H1 (cell line): Measurements from ENCODE around the gene SIGLEC6. TPM values are rescaled to one million over a fixed set of nuclear protein-coding genes. Genes with fewer than 3 reads are reported as not detected.

Experiments
- CTCF ChIA-PET: fragments of 300-600 bp; sonication (Branson Sonifier 250); formaldehyde crosslinking; loops from one replicate; lab custom pipeline; 2021; ENCODE audit not compliant: partially characterized antibody; lab: Charles Lee
- POLR2A ChIA-PET: fragments of 300-600 bp; sonication (Branson Sonifier 250); formaldehyde crosslinking; loops from one replicate; lab custom pipeline; 2021; ENCODE audit warnings: inconsistent platforms; ENCODE audit not compliant: partially characterized antibody; lab: Charles Lee
- DNase-seq, 2 experiments: peaks; one replicate each; pipeline versions ENCODE4 v3.0.0 to v3.0.0-alpha.2; 2010 to 2022; ENCODE audit warnings: low spot score in 2 of 2, low read depth in 1 of 2, mixed read lengths in 1 of 2
- FAIRE-seq: peaks from 2 replicates; lab custom pipeline; 2011; peaks lifted over from hg19 to GRCh38; lab: Jason Lieb, UNC
- H2AFZ ChIP-seq: 2 replicates; pipeline ENCODE4 v1.8.1; 2012; ENCODE audit warnings: low read length, inconsistent platforms
- H2AK5ac ChIP-seq: 2 replicates; pipeline ENCODE4 v1.6.1; 2013; ENCODE audit warnings: low read depth, low read length
- H2BK120ac ChIP-seq: replicated peaks from 2 replicates; pipeline ENCODE3; 2013; ENCODE audit warnings: low read depth, low read length, inconsistent platforms
- H2BK12ac ChIP-seq: 2 replicates; pipeline ENCODE4 v1.6.1; 2013; ENCODE audit warnings: low read depth, low read length
- H2BK15ac ChIP-seq: 2 replicates; pipeline ENCODE4 v1.6.1; 2013; ENCODE audit warnings: low read length
- H2BK20ac ChIP-seq: 2 replicates; pipeline ENCODE4 v1.6.1; 2013; ENCODE audit warnings: low read length
- H2BK5ac ChIP-seq: 2 replicates; pipeline ENCODE4 v1.6.1; 2013; ENCODE audit warnings: low read depth, low read length
- H3K14ac ChIP-seq: 2 replicates; pipeline ENCODE4 v1.6.1; 2013; ENCODE audit warnings: inconsistent platforms; ENCODE audit not compliant: insufficient read length
- H3K18ac ChIP-seq: 2 replicates; pipeline ENCODE4 v1.6.1; 2013; ENCODE audit warnings: low read length; ENCODE audit errors: extremely low read depth
- H3K23ac ChIP-seq: 2 replicates; pipeline ENCODE4 v1.6.1; 2013; ENCODE audit warnings: inconsistent platforms; ENCODE audit not compliant: insufficient read length
- H3K23me2 ChIP-seq: 2 replicates; pipeline ENCODE4 v1.6.1; 2013; ENCODE audit warnings: low read depth, low read length
- H3K27ac ChIP-seq: 2 replicates; pipeline ENCODE4 v1.6.1; 2011; ENCODE audit warnings: low read depth, low read length, inconsistent platforms
- H3K27me3 ChIP-seq, 4 experiments: replicated peaks in 1 of 4; 1 replicate in 1 of 4; 2 replicates in 3 of 4; pipeline versions ENCODE4 v1.6.1 to v1.8.1; 2011 to 2013; ENCODE audit warnings: low read length in 3 of 4, mild to moderate bottlenecking in 3 of 4, inconsistent platforms in 2 of 4, mixed read lengths in 2 of 4, moderate library complexity in 1 of 4; ENCODE audit not compliant: control insufficient read depth in 3 of 4, insufficient read depth in 3 of 4; ENCODE audit errors: extremely low read depth in 1 of 4
- H3K36me3 ChIP-seq, 4 experiments: 2 replicates each; pipeline versions ENCODE4 v1.6.1 to v1.8.1; 2011 to 2013; ENCODE audit warnings: mild to moderate bottlenecking in 4 of 4, low read length in 3 of 4, moderate library complexity in 2 of 4, control low read depth in 1 of 4, inconsistent platforms in 1 of 4; ENCODE audit not compliant: insufficient read depth in 4 of 4, control insufficient read depth in 2 of 4
- H3K4ac ChIP-seq: replicated peaks from 2 replicates; pipeline ENCODE3; 2013; ENCODE audit warnings: low read length, low read depth, mixed read lengths, inconsistent platforms; ENCODE audit not compliant: insufficient read length
- H3K4me1 ChIP-seq, 4 experiments: replicated peaks in 1 of 4; 1 replicate in 1 of 4; 2 replicates in 3 of 4; pipeline versions ENCODE4 v1.6.1 to v1.8.1; 2011 to 2013; ENCODE audit warnings: low read length in 3 of 4, inconsistent platforms in 2 of 4, mixed read lengths in 1 of 4; ENCODE audit not compliant: insufficient read depth in 4 of 4, control insufficient read depth in 3 of 4
- H3K4me2 ChIP-seq, 2 experiments: 2 replicates each; pipeline versions ENCODE4 v1.6.1 to v1.8.1; 2011 to 2013; ENCODE audit warnings: low read depth in 2 of 2, low read length in 2 of 2, control low read depth in 1 of 2, inconsistent platforms in 1 of 2, mild to moderate bottlenecking in 1 of 2; ENCODE audit not compliant: insufficient read depth in 1 of 2
- H3K4me3 ChIP-seq, 4 experiments: fragments of 200-600, 300-600 bp in 1 of 4; sonication (generic), shearing (Covaris generic), sonication (Bioruptor Twin) in 1 of 4; 2 replicates each; pipeline versions ENCODE4 v1.5.1 to v1.8.1; 2011 to 2016; ENCODE audit warnings: low read length in 4 of 4, low read depth in 3 of 4, control low read depth in 2 of 4, inconsistent platforms in 2 of 4, mild to moderate bottlenecking in 2 of 4, mixed read lengths in 1 of 4, moderate library complexity in 1 of 4; ENCODE audit not compliant: insufficient read depth in 2 of 4; ENCODE audit errors: extremely low read depth in 1 of 4
- H3K56ac ChIP-seq: replicated peaks from 2 replicates; pipeline ENCODE3; 2013; ENCODE audit warnings: low read depth, mild to moderate bottlenecking, mixed read lengths, low read length, inconsistent platforms; ENCODE audit not compliant: insufficient read length
- H3K79me1 ChIP-seq: 2 replicates; pipeline ENCODE4 v1.6.1; 2013; ENCODE audit warnings: low read depth, low read length, control low read depth
- H3K79me2 ChIP-seq, 2 experiments: 2 replicates each; pipeline versions ENCODE4 v1.6.1 to v1.8.1; 2012 to 2013; ENCODE audit warnings: low read length in 2 of 2, mild to moderate bottlenecking in 2 of 2, inconsistent platforms in 1 of 2; ENCODE audit not compliant: insufficient read depth in 2 of 2, control insufficient read depth in 1 of 2
- H3K9ac ChIP-seq, 4 experiments: replicated peaks in 1 of 4; 1 replicate in 1 of 4; 2 replicates in 3 of 4; pipeline versions ENCODE4 v1.6.1 to v1.8.1; 2011 to 2013; ENCODE audit warnings: low read depth in 3 of 4, low read length in 3 of 4, control low read depth in 2 of 4, mild to moderate bottlenecking in 2 of 4, moderate library complexity in 2 of 4, inconsistent platforms in 1 of 4; ENCODE audit errors: extremely low read depth in 1 of 4
- H3K9me3 ChIP-seq, 2 experiments: 2 replicates each; pipeline versions ENCODE4 v1.6.1 to v1.8.1; 2012 to 2013; ENCODE audit warnings: mild to moderate bottlenecking in 2 of 2, moderate library complexity in 2 of 2, control low read depth in 1 of 2, inconsistent platforms in 1 of 2, low read depth in 1 of 2, low read length in 1 of 2, mixed read lengths in 1 of 2; ENCODE audit not compliant: insufficient read depth in 2 of 2
- H4K20me1 ChIP-seq, 2 experiments: replicated peaks in 1 of 2; 2 replicates each; pipeline versions ENCODE3 to v1.8.1; 2011 to 2013; ENCODE audit warnings: inconsistent platforms in 2 of 2, low read length in 2 of 2, mild to moderate bottlenecking in 1 of 2; ENCODE audit not compliant: insufficient read depth in 2 of 2, control insufficient read depth in 1 of 2
- H4K5ac ChIP-seq: 2 replicates; pipeline ENCODE4 v1.6.1; 2013; ENCODE audit warnings: low read length, low read depth, mixed read lengths, inconsistent platforms; ENCODE audit not compliant: insufficient read length
- H4K8ac ChIP-seq: 2 replicates; pipeline ENCODE4 v1.8.0; 2013; ENCODE audit warnings: mild to moderate bottlenecking, moderate library complexity, low read length, inconsistent platforms; ENCODE audit not compliant: insufficient read depth; ENCODE audit errors: extremely low read depth
- H4K91ac ChIP-seq: replicated peaks from 2 replicates; pipeline ENCODE3; 2013; ENCODE audit warnings: low read length, mixed read lengths, inconsistent platforms; ENCODE audit not compliant: insufficient read length
- CEBPB ChIP-seq: IDR thresholded peaks from 2 replicates; pipeline ENCODE4 v1.6.1; 2012; ENCODE audit warnings: low read depth, low read length
- GABPA ChIP-seq: IDR thresholded peaks from 2 replicates; pipeline ENCODE4 v1.6.1; 2011; ENCODE audit warnings: mild to moderate bottlenecking, low read length, moderate library complexity, borderline replicate concordance; ENCODE audit not compliant: insufficient read depth
- JUN ChIP-seq: IDR thresholded peaks from 2 replicates; pipeline ENCODE4 v1.6.1; 2011; ENCODE audit warnings: low read depth, mild to moderate bottlenecking, improper control_type of control experiment, low read length
- RAD21 ChIP-seq, 2 experiments: IDR thresholded peaks in 1 of 2; conservative IDR thresholded peaks in 1 of 2; 2 replicates each; pipeline ENCODE4 v1.6.1; 2011; ENCODE audit warnings: low read depth in 2 of 2, low read length in 2 of 2, improper control_type of control experiment in 1 of 2, inconsistent platforms in 1 of 2, mild to moderate bottlenecking in 1 of 2, moderate library complexity in 1 of 2
- RBBP5 ChIP-seq: IDR thresholded peaks from 2 replicates; pipeline ENCODE4 v1.7.1; 2012; ENCODE audit warnings: low read depth, mild to moderate bottlenecking, inconsistent platforms, low read length, moderate library complexity, borderline replicate concordance
- SIRT6 ChIP-seq: IDR thresholded peaks from one replicate; pipeline ENCODE4 v1.7.1; 2012; ENCODE audit warnings: low read length, inconsistent platforms
- SP1 ChIP-seq: IDR thresholded peaks from 2 replicates; pipeline ENCODE4 v1.6.1; 2011; ENCODE audit warnings: low read depth, low read length
- SP4 ChIP-seq: IDR thresholded peaks from 2 replicates; pipeline ENCODE4 v1.6.1; 2012; ENCODE audit warnings: low read length, inconsistent platforms
- SUZ12 ChIP-seq: fragments of 200-600 bp; sonication (generic); IDR thresholded peaks from 2 replicates; pipeline ENCODE4 v1.6.1; 2012; ENCODE audit warnings: mild to moderate bottlenecking, inconsistent platforms, low read length, moderate library complexity, mixed read lengths
- TEAD4 ChIP-seq: IDR thresholded peaks from 2 replicates; pipeline ENCODE4 v1.6.1; 2012; ENCODE audit warnings: low read depth, low read length, inconsistent platforms, mixed read lengths
- YY1 ChIP-seq: IDR thresholded peaks from 2 replicates; pipeline ENCODE4 v1.6.1; 2011; ENCODE audit warnings: low read depth, mild to moderate bottlenecking, low read length
- WGBS, 2 experiments: shearing (Covaris generic) in 1 of 2; methylation state at CpG; one replicate each; pipeline versions ENCODE4 v1.1.6 to v1.1.7; 2013 to 2015; ENCODE audit warnings: low lambda C conversion rate in 2 of 2, mixed read lengths in 2 of 2, inconsistent platforms in 1 of 2, low coverage in 1 of 2, missing lambda C conversion rate in 1 of 2; ENCODE audit not compliant: insufficient replicate concordance in 2 of 2, insufficient coverage in 1 of 2, insufficient read length in 1 of 2; ENCODE audit errors: extremely low coverage in 1 of 2, missing lambda C conversion rate in 1 of 2; 5-methylcytosine and 5-hydroxymethylcytosine counted together
- polyA plus RNA-seq, 7 experiments: library from polyadenylated mRNA; depleted of rRNA in 3 of 7; stranded (reverse) in 5 of 7; unstranded in 2 of 7; fragments of >200 nt in 5 of 7; fragments of 200-250 nt in 2 of 7; gene quantifications; 1 replicate in 5 of 7; 2 replicates in 1 of 7; 4 replicates in 1 of 7; pipeline versions ENCODE4 v1.2.1 to v1.2.3, GENCODE V29; 2011 to 2013; ENCODE audit warnings: missing spikeins in 2 of 7, mixed read lengths in 2 of 7
- total RNA-seq: library from RNA; stranded (reverse); fragmentation: NEBNext Ultra II Directional; extraction: Animal tissue kit (Norgen Biotek cat#: 25700); gene quantifications from 2 replicates; pipeline ENCODE4 v1.2.1, GENCODE V29; 2021

Gene SIGLEC6
- total and polyA plus RNA-seq, 2 of the 8 experiments (the other 6 are each of a cell fraction or from before 2014, with no cell fraction given), result 0.05 TPM; not detected in 1

- no peak overlapping the region for H2BK12ac ChIP-seq
- no peak overlapping the region for H3K27ac ChIP-seq
- TF ChIP-seq JUN (no peak), SIRT6 (no peak), GABPA (no peak), RAD21 (IDR thresholded peaks at IDR 0.05 in 1 of 2, conservative IDR thresholded peaks at IDR 0.05 in 1 of 2; ENCODE audit: low read depth in 2 of 2, low read length in 2 of 2) (no peak), CEBPB (no peak), SP4 (no peak), SP1 (no peak), TEAD4 (no peak), YY1 (no peak), SUZ12 (no peak), RBBP5 (no peak)
- H4K5ac ChIP-seq, result no peak overlapping the region
- H3K4ac ChIP-seq, result no peak overlapping the region
- no peaks in the 10 kb centered on the region for H3K79me1 ChIP-seq
- H3K18ac ChIP-seq, result no peak overlapping the region
- H3K36me3 ChIP-seq, result no peaks in the 10 kb centered on the region
- H3K4me2 ChIP-seq, result no peak overlapping the region
- no peak overlapping the region for H4K91ac ChIP-seq
- no peak overlapping the region for H3K9ac ChIP-seq
- H3K9me3 ChIP-seq, result peaks cover 33 to 39% of the 10 kb centered on the region in 2 experiments
- no peaks in the 10 kb centered on the region for H3K27me3 ChIP-seq
- FAIRE-seq (no peak), DNase-seq (no peak)
- no peak overlapping the region for H2BK15ac ChIP-seq
- no peak overlapping the region for H2AFZ ChIP-seq
- no peak overlapping the region for H2BK5ac ChIP-seq
- H2AK5ac ChIP-seq, result no peak overlapping the region
- H2BK20ac ChIP-seq, result no peak overlapping the region
- no peaks in the 10 kb centered on the region for H4K20me1 ChIP-seq
- H4K8ac ChIP-seq, result no peak overlapping the region
- ChIA-PET CTCF (no interaction called here), POLR2A (no interaction called here)
- H3K14ac ChIP-seq, result no peak overlapping the region
- no peak overlapping the region for H3K23ac ChIP-seq
- H2BK120ac ChIP-seq, result no peak overlapping the region
- no peak overlapping the region for H3K4me3 ChIP-seq
- 82% methylated on average over 1 of the region's 1 CpG; no CpG with 5 or more reads in 1 of the 2 experiments for WGBS, 2 experiments
- H3K79me2 ChIP-seq, result no peaks in the 10 kb centered on the region
- no peak overlapping the region for H3K56ac ChIP-seq
- H3K4me1 ChIP-seq, result no peaks in the 10 kb centered on the region
- peaks cover 1% of the 10 kb centered on the region; the same call in 1 of the 2 replicates for H3K23me2 ChIP-seq
These were observed 27.8 kb upstream of the SIGLEC6 start for GRCh38 chr19:51559240-51559639.
